Liver (tissue), 3 donors: ENCODE measurements around the gene DLL1.

Experiments used
- FOXA1 ChIP-seq: IDR thresholded peaks from 2 replicates; pipeline ENCODE4 v1.6.1; 2016; ENCODE audit warnings: antibody characterized with exemption
- GABPA ChIP-seq, 2 donors: IDR thresholded peaks in 1 of 2; conservative IDR thresholded peaks in 1 of 2; 2 replicates each; pipeline ENCODE4 v1.6.1; 2016; ENCODE audit warnings: antibody characterized with exemption in 2 of 2, mild to moderate bottlenecking in 1 of 2, moderate library complexity in 1 of 2
- JUND ChIP-seq, 2 donors: IDR thresholded peaks; 2 replicates each; pipeline ENCODE4 v1.6.1; 2016; ENCODE audit warnings: antibody characterized with exemption in 2 of 2
- RAD21 ChIP-seq, 2 donors: IDR thresholded peaks; 2 replicates each; pipeline ENCODE4 v1.6.1; 2016; ENCODE audit warnings: antibody characterized with exemption in 2 of 2, mild to moderate bottlenecking in 2 of 2
- SP1 ChIP-seq: IDR thresholded peaks from 2 replicates; pipeline ENCODE4 v1.6.1; 2018; ENCODE audit warnings: antibody characterized with exemption, mild to moderate bottlenecking
- TF ChIP-seq, protein P1 (sequence below): fragments of 150-350 bp; IDR thresholded peaks from 2 replicates; pipeline ENCODE4 v1.5.1; 2017; ENCODE audit warnings: improper control_type of control experiment, low read depth, low read length; ENCODE audit not compliant: missing input control
- donor health status: healthy.
- donor health status: healthy.

- TF ChIP-seq RAD21 (IDR thresholded peaks at IDR 0.05) (no peak), SP1 (no peak), GABPA (IDR thresholded peaks at IDR 0.05 in 1 of 2, conservative IDR thresholded peaks at IDR 0.05 in 1 of 2) (no peak), JUND (IDR thresholded peaks at IDR 0.05) (no peak), FOXA1 (no peak)
- TF ChIP-seq, protein P1, sequence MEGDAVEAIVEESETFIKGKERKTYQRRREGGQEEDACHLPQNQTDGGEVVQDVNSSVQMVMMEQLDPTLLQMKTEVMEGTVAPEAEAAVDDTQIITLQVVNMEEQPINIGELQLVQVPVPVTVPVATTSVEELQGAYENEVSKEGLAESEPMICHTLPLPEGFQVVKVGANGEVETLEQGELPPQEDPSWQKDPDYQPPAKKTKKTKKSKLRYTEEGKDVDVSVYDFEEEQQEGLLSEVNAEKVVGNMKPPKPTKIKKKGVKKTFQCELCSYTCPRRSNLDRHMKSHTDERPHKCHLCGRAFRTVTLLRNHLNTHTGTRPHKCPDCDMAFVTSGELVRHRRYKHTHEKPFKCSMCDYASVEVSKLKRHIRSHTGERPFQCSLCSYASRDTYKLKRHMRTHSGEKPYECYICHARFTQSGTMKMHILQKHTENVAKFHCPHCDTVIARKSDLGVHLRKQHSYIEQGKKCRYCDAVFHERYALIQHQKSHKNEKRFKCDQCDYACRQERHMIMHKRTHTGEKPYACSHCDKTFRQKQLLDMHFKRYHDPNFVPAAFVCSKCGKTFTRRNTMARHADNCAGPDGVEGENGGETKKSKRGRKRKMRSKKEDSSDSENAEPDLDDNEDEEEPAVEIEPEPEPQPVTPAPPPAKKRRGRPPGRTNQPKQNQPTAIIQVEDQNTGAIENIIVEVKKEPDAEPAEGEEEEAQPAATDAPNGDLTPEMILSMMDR = no peak
Observed at GRCh38 chr6:170278743-170279094, 12.2 kb downstream of the DLL1 start.
